PFSK-1 (cell line): ENCODE measurements around the gene SSTR1.

Experiments
- FOXP2 ChIP-seq: optimal IDR thresholded peaks from 2 replicates; pipeline ENCODE3; 2011; ENCODE audit warnings: borderline replicate concordance, control low read depth, inconsistent platforms; ENCODE audit not compliant: insufficient read depth; ENCODE audit errors: extremely low read length, extremely low read depth
- POLR2AphosphoS5 ChIP-seq: IDR thresholded peaks from 2 replicates; pipeline ENCODE4 v1.6.1; 2012; ENCODE audit warnings: low read depth, mild to moderate bottlenecking, control low read depth, low read length, moderate library complexity
- SIN3A ChIP-seq: IDR thresholded peaks from 2 replicates; pipeline ENCODE4 v1.6.1; 2012; ENCODE audit warnings: mild to moderate bottlenecking, low read length, moderate library complexity, borderline replicate concordance; ENCODE audit not compliant: insufficient read depth
- TAF1 ChIP-seq: IDR thresholded peaks from 2 replicates; pipeline ENCODE4 v1.6.1; 2012; ENCODE audit warnings: low read length, control low read depth, borderline replicate concordance; ENCODE audit not compliant: insufficient read depth
- TF ChIP-seq, protein P1 (sequence below), 2 experiments: IDR thresholded peaks; 2 replicates each; pipeline versions ENCODE4 v1.6.1 to v1.8.0; 2011 to 2012; ENCODE audit warnings: low read depth in 2 of 2, low read length in 2 of 2, control low read depth in 1 of 2, inconsistent platforms in 1 of 2, mild to moderate bottlenecking in 1 of 2, moderate library complexity in 1 of 2; ENCODE audit not compliant: insufficient read depth in 1 of 2

The SSTR1 gene

DNA sequence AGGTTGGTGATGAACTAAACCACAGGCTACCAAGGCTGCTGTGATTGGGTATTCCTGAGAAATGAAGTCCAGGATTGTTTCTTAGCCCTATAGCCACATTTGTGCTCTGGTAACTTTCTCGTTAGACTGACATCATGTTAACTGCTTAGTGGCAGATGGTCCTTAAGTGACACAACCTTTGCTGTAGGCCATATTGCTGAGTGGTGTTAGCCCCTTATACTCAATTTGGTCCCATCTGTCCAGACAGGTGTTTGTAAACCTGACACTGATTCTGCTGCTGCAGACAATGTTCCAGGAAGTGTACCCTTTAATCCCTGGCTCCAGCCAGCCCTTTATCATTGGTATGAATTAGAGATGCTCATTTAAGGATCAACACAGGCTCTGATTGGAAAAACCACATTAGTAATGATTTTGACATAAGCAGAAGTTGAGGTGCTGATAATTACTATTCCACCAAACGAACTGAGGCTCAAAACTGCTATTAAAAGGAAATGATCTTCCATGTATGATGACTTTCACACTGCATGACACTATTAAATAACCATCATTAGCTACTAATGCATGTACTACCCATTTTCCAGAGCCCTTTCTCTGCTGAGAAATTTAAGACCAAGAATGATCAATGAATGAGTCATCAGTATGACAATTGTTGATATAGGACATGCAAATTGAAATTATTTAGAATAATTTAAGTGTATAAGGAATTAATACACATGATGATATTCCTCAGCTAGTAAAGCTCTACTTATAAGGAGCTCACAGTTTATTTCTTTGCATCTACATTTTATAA is 3.6 kb upstream of the SSTR1 start:
- no peak for TF ChIP-seq FOXP2
- TF ChIP-seq SIN3A: no peak
- TF ChIP-seq TAF1: no peak
- TF ChIP-seq, protein P1, sequence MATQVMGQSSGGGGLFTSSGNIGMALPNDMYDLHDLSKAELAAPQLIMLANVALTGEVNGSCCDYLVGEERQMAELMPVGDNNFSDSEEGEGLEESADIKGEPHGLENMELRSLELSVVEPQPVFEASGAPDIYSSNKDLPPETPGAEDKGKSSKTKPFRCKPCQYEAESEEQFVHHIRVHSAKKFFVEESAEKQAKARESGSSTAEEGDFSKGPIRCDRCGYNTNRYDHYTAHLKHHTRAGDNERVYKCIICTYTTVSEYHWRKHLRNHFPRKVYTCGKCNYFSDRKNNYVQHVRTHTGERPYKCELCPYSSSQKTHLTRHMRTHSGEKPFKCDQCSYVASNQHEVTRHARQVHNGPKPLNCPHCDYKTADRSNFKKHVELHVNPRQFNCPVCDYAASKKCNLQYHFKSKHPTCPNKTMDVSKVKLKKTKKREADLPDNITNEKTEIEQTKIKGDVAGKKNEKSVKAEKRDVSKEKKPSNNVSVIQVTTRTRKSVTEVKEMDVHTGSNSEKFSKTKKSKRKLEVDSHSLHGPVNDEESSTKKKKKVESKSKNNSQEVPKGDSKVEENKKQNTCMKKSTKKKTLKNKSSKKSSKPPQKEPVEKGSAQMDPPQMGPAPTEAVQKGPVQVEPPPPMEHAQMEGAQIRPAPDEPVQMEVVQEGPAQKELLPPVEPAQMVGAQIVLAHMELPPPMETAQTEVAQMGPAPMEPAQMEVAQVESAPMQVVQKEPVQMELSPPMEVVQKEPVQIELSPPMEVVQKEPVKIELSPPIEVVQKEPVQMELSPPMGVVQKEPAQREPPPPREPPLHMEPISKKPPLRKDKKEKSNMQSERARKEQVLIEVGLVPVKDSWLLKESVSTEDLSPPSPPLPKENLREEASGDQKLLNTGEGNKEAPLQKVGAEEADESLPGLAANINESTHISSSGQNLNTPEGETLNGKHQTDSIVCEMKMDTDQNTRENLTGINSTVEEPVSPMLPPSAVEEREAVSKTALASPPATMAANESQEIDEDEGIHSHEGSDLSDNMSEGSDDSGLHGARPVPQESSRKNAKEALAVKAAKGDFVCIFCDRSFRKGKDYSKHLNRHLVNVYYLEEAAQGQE (IDR thresholded peaks at IDR 0.05; ENCODE audit: insufficient read depth in 1 of 2, low read depth in 2 of 2, low read length in 2 of 2): no peak
- TF ChIP-seq POLR2AphosphoS5: no peak

DNA sequence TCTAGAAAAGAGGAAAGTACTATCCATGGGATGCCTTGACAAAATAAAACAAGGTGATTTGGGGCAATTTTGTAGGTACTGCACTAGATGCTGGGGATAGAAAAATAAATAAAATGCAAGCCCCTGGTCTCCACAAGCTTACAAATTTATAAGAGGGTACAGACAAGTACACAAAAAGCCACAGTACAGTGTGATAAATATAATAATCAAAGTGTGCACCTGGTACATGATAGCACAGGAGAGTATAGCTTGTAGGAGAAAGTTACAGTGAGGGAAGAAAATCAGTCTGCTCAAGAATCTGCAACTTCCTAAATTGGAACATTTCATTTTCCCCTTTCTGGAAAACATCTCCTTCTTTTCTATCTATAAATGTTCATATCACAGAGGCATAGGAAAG is 3.0 kb upstream of the SSTR1 start:
- no peak for TF ChIP-seq TAF1
- TF ChIP-seq, protein P1 (IDR thresholded peaks at IDR 0.05; ENCODE audit: insufficient read depth in 1 of 2, low read depth in 2 of 2, low read length in 2 of 2): no peak
- no peak for TF ChIP-seq POLR2AphosphoS5
- no peak for TF ChIP-seq FOXP2
- no peak for TF ChIP-seq SIN3A

DNA sequence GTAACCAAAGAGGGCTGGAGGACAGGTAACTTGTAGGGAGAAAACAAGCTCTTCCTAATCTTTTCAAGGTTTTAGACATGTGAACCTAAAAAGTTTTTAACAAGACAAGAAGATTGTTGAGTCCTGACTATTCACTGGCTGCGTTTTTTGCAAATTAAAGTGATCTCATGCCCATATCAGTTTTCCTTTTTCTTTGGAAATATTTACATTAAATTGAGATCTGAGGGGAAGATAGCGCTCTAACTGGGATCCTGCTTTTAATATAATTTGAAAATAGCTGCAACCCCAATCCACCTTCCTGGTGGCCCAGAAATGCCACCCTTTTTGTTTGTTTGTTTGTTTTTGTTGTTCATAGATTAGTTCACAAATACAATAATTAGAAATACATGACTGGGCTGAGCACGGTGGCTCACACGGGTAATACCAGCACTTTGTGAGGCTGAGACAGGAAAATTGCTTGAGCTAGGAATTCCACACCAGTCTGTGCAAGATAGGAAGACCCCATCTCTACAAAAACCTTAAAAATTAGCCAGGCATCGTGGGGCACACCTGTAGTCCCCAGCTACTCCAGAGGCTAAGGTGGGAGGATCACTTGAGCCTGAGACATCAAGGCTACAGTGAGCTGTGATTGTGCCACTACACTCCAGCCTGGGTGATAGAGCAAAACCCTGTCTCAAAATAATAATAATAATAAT is 2.4 kb upstream of the SSTR1 start:
- TF ChIP-seq TAF1: no peak
- TF ChIP-seq SIN3A: no peak
- TF ChIP-seq FOXP2: no peak
- TF ChIP-seq POLR2AphosphoS5: no peak
- TF ChIP-seq, protein P1 (IDR thresholded peaks at IDR 0.05; ENCODE audit: insufficient read depth in 1 of 2, low read depth in 2 of 2, low read length in 2 of 2): no peak

- no peak for TF ChIP-seq POLR2AphosphoS5
- no peak for TF ChIP-seq TAF1
- TF ChIP-seq, protein P1 (IDR thresholded peaks at IDR 0.05; ENCODE audit: insufficient read depth in 1 of 2, low read depth in 2 of 2, low read length in 2 of 2): no peak
- TF ChIP-seq SIN3A: no peak
- no peak for TF ChIP-seq FOXP2
Observed at GRCh38 chr14:38205949-38206665, 1.6 kb upstream of the SSTR1 start.
